Measurements from ENCODE around the gene CNOT2. TPM values are rescaled to one million over a fixed set of nuclear protein-coding genes. Genes with fewer than 3 reads are reported as not detected.

Gene CNOT2
- total RNA-seq, 4 donors from 2014 or later = 115 to 263 (median 157) TPM

GRCh38 chr12:70365648-70366518 is 122.7 kb downstream of the CNOT2 start, which contains the start of gene KCNMB4:
KCNMB4 (plus strand) TSS chr12:70366290; CDS start chr12:70366735, 445 bp downstream.
- peaks cover 0 to 5% of the 10 kb centered on the region in 2 donors for H3K27me3 ChIP-seq
- no peak for TF ChIP-seq CTCF (IDR thresholded peaks at IDR 0.05)
- TF ChIP-seq POLR2A (IDR thresholded peaks at IDR 0.05) = no peak

GRCh38 chr12:70366581-70367257 is 123.5 kb downstream of the CNOT2 start:
- peak; percentile 51 to 72 (median 60) for DNase-seq
- H3K4me3 ChIP-seq = peak overlapping the region; percentile 60 to 78 (median 73)
- peaks cover 0 to 15% (median 4%) of the 10 kb centered on the region in 4 donors for H3K4me1 ChIP-seq
- TF ChIP-seq POLR2A (IDR thresholded peaks at IDR 0.05) (no peak), CTCF (IDR thresholded peaks at IDR 0.05) (no peak)
- H3K27ac ChIP-seq = peak overlapping the region in 1 of 4 donors; percentile 62
- no peaks in the 10 kb centered on the region for H3K36me3 ChIP-seq
- peaks cover 0 to 5% of the 10 kb centered on the region in 2 donors for H3K27me3 ChIP-seq
- no peaks in the 10 kb centered on the region for H3K9me3 ChIP-seq

More at GRCh38 chr12:70365648-70366518, 122.7 kb downstream of the CNOT2 start, which contains the start of gene KCNMB4:
- Histone ChIP-seq H3K4me1 (peaks cover 0 to 15% (median 4%) of the 10 kb centered on the region in 4 donors), H3K36me3 (no peaks in the 10 kb centered on the region), H3K27ac (peak within 1 kb of the TSS in 1 of 4 donors; percentile 62), H3K4me3 (peak within 1 kb of the TSS; percentile 60 to 78 (median 73)), H3K9me3 (no peaks in the 10 kb centered on the region)
- peak; percentile 60 to 77 (median 64) for DNase-seq

GRCh38 chr12:70367258-70368141 is 124.3 kb downstream of the CNOT2 start:
- TF ChIP-seq CTCF (IDR thresholded peaks at IDR 0.05) (no peak), POLR2A (IDR thresholded peaks at IDR 0.05) (no peak)
- H3K36me3 ChIP-seq = no peaks in the 10 kb centered on the region
- H3K27me3 ChIP-seq = peaks cover 0 to 5% of the 10 kb centered on the region in 2 donors
- no peaks in the 10 kb centered on the region for H3K9me3 ChIP-seq
- peak overlapping the region in 1 of 4 donors; percentile 62 for H3K27ac ChIP-seq
- H3K4me3 ChIP-seq = peak overlapping the region; percentile 60 to 78 (median 73)
- no peak for DNase-seq
- peaks cover 0 to 15% (median 4%) of the 10 kb centered on the region in 4 donors for H3K4me1 ChIP-seq

- Histone ChIP-seq H3K4me3 (no peak overlapping the region), H3K27me3 (no peaks in the 10 kb centered on the region), H3K9me3 (no peaks in the 10 kb centered on the region), H3K4me1 (no peaks in the 10 kb centered on the region), H3K36me3 (no peaks in the 10 kb centered on the region), H3K27ac (no peak overlapping the region)
- no peak for DNase-seq
- TF ChIP-seq POLR2A (IDR thresholded peaks at IDR 0.05) (no peak), CTCF (IDR thresholded peaks at IDR 0.05) (no peak)
Measured at GRCh38 chr12:70372881-70373280, 129.6 kb downstream of the CNOT2 start.

GRCh38 chr12:70379846-70380245 is 136.6 kb downstream of the CNOT2 start:
- no peak for DNase-seq
- no peaks in the 10 kb centered on the region for H3K4me1 ChIP-seq
- H3K27me3 ChIP-seq = no peaks in the 10 kb centered on the region
- TF ChIP-seq CTCF (IDR thresholded peaks at IDR 0.05) (no peak), POLR2A (IDR thresholded peaks at IDR 0.05) (no peak)
- H3K9me3 ChIP-seq = no peaks in the 10 kb centered on the region
- no peaks in the 10 kb centered on the region for H3K36me3 ChIP-seq
- H3K4me3 ChIP-seq = no peak overlapping the region
- H3K27ac ChIP-seq = no peak overlapping the region

Data from Peyer's patch (tissue), 4 donors.